Activated T-cell treated with anti-CD3 and anti-CD28 coated beads, Interleukin-2, amount 50 U/mL, for 1 hour (primary cell): ENCODE measurements around the gene TUBA4B.
"Not testable (repeated sequence)": the region's sequence is repeated elsewhere in the genome, so short reads cannot be mapped to it uniquely, and the experiment has no call there.

Experiments used
- DNase-seq: peaks from one replicate; pipeline ENCODE4 v3.0.0-alpha.2; 2020

TUBA4B gene

GRCh38 chr2:219293736-219294231, 40.7 kb downstream of the TUBA4B start:
- peak; percentile 13 for DNase-seq

- DNase-seq: peak; percentile 92
These were observed 41.6 kb downstream of the TUBA4B start for GRCh38 chr2:219294356-219295351.

GRCh38 chr2:219296142-219296541, 43.1 kb downstream of the TUBA4B start:
- DNase-seq: no peak

GRCh38 chr2:219296631-219297391, 43.8 kb downstream of the TUBA4B start:
- no peak for DNase-seq

- no peak for DNase-seq
These were observed 44.9 kb downstream of the TUBA4B start for GRCh38 chr2:219297766-219298456.

- DNase-seq: peak; percentile 91
These were observed 45.8 kb downstream of the TUBA4B start for GRCh38 chr2:219298759-219299371.

- DNase-seq: no peak
These were observed 46.3 kb downstream of the TUBA4B start for GRCh38 chr2:219299372-219299760.

- no peak for DNase-seq
These were observed 47.0 kb downstream of the TUBA4B start for GRCh38 chr2:219300022-219300421.

- DNase-seq: no peak
These were observed 49.4 kb downstream of the TUBA4B start for GRCh38 chr2:219302412-219302968.

- DNase-seq: no peak
These were observed 51.2 kb downstream of the TUBA4B start for GRCh38 chr2:219304223-219304622.

GRCh38 chr2:219306047-219306446, 53.0 kb downstream of the TUBA4B start:
- no peak for DNase-seq

- peak; percentile 74 for DNase-seq
These were observed 55.4 kb downstream of the TUBA4B start for GRCh38 chr2:219308142-219309101.

GRCh38 chr2:219309278-219309677, 56.2 kb downstream of the TUBA4B start, which contains the start of gene PTPRN:
PTPRN (minus strand) TSS chr2:219309401; CDS start chr2:219309332, 69 bp downstream.
- DNase-seq: peak; percentile 23

- not testable (repeated sequence) for DNase-seq
These were observed 59.7 kb downstream of the TUBA4B start for GRCh38 chr2:219312683-219313263.

GRCh38 chr2:219314804-219315468, 61.9 kb downstream of the TUBA4B start:
- no peak for DNase-seq
